CD14-positive monocyte (primary cell): ENCODE measurements around the gene NUMB. TPM values are rescaled to one million over a fixed set of nuclear protein-coding genes. Genes with fewer than 3 reads are reported as not detected.

Source experiments
- DNase-seq, 3 donors: peaks; one replicate each; pipeline ENCODE4 v3.0.0-alpha.2; 2011 to 2022
- H2AFZ ChIP-seq: 2 replicates; pipeline ENCODE4 v1.6.0; 2012; ENCODE audit warnings: mild to moderate bottlenecking, low read depth, low read length, inconsistent platforms; ENCODE audit not compliant: insufficient read depth, poor library complexity, severe bottlenecking
- H3K27ac ChIP-seq, 2 donors: 1 replicate in 1 of 2; 2 replicates in 1 of 2; pipeline ENCODE4 v1.5.1; 2012 to 2013; ENCODE audit warnings: low read length in 2 of 2, control low read depth in 1 of 2, inconsistent platforms in 1 of 2, low read depth in 1 of 2, mild to moderate bottlenecking in 1 of 2
- H3K27me3 ChIP-seq, 2 donors: one replicate each; pipeline versions ENCODE4 v1.6.0 to v1.6.1; 2011 to 2013; ENCODE audit warnings: low read length in 2 of 2; ENCODE audit not compliant: control insufficient read depth in 2 of 2, insufficient read depth in 2 of 2
- H3K36me3 ChIP-seq, 2 donors: replicated peaks in 1 of 2; 1 replicate in 1 of 2; 2 replicates in 1 of 2; pipeline versions ENCODE4 v1.5.1 to v1.6.1; 2012 to 2013; ENCODE audit warnings: low read length in 2 of 2, control low read depth in 1 of 2, inconsistent platforms in 1 of 2, mild to moderate bottlenecking in 1 of 2; ENCODE audit not compliant: insufficient read depth in 2 of 2, control insufficient read depth in 1 of 2
- H3K4me1 ChIP-seq, 2 donors: 1 replicate in 1 of 2; 2 replicates in 1 of 2; pipeline versions ENCODE4 v1.5.1 to v1.6.1; 2012 to 2013; ENCODE audit warnings: low read length in 2 of 2, control low read depth in 1 of 2, inconsistent platforms in 1 of 2, mild to moderate bottlenecking in 1 of 2, moderate library complexity in 1 of 2; ENCODE audit not compliant: insufficient read depth in 2 of 2, control insufficient read depth in 1 of 2
- H3K4me2 ChIP-seq: replicated peaks from 2 replicates; pipeline ENCODE3; 2012; ENCODE audit warnings: low read length, moderate library complexity, mild to moderate bottlenecking; ENCODE audit not compliant: poor library complexity, severe bottlenecking; ENCODE audit errors: extremely low read depth
- H3K4me3 ChIP-seq, 3 experiments: fragments of 200-600 bp in 1 of 3; sonication (generic) in 1 of 3; replicated peaks in 1 of 3; 1 replicate in 2 of 3; 2 replicates in 1 of 3; pipeline ENCODE4 v1.5.1; 2011 to 2013; ENCODE audit warnings: low read length in 3 of 3, mild to moderate bottlenecking in 3 of 3, control low read depth in 2 of 3, low read depth in 2 of 3, inconsistent platforms in 1 of 3, moderate library complexity in 1 of 3
- H3K79me2 ChIP-seq: 2 replicates; pipeline ENCODE4 v1.6.0; 2012; ENCODE audit warnings: mild to moderate bottlenecking, control low read depth, inconsistent platforms, low read length, moderate library complexity; ENCODE audit not compliant: insufficient read depth
- H3K9ac ChIP-seq: 2 replicates; pipeline ENCODE4 v1.6.0; 2017; ENCODE audit warnings: low read length, mild to moderate bottlenecking; ENCODE audit not compliant: insufficient read depth, poor library complexity, severe bottlenecking
- H3K9me3 ChIP-seq, 2 donors: replicated peaks in 1 of 2; 1 replicate in 1 of 2; 2 replicates in 1 of 2; pipeline versions ENCODE4 v1.5.1 to v1.6.1; 2012 to 2013; ENCODE audit warnings: low read length in 2 of 2, control low read depth in 1 of 2; ENCODE audit not compliant: control insufficient read depth in 1 of 2, insufficient read depth in 1 of 2
- H4K20me1 ChIP-seq: 2 replicates; pipeline ENCODE4 v1.6.0; 2012; ENCODE audit warnings: mild to moderate bottlenecking, low read length, control low read depth, moderate library complexity; ENCODE audit not compliant: insufficient read depth
- H3K27ac Mint-ChIP-seq, 7 donors: one replicate each; pipeline ENCODE4 v1.8.0; 2020; ENCODE audit warnings: mild to moderate bottlenecking in 7 of 7, mixed read lengths in 7 of 7, moderate library complexity in 6 of 7, inconsistent platforms in 2 of 7
- H3K27me3 Mint-ChIP-seq, 3 donors: one replicate each; pipeline ENCODE4 v1.8.0; 2021 to 2022; ENCODE audit warnings: low read depth in 3 of 3, mild to moderate bottlenecking in 3 of 3, mixed read lengths in 3 of 3, moderate library complexity in 3 of 3, inconsistent platforms in 1 of 3
- H3K36me3 Mint-ChIP-seq, 2 donors: one replicate each; pipeline ENCODE4 v1.8.0; 2020; ENCODE audit warnings: mixed read lengths in 2 of 2, inconsistent platforms in 1 of 2, mild to moderate bottlenecking in 1 of 2
- H3K4me1 Mint-ChIP-seq: one replicate; pipeline ENCODE4 v1.8.0; 2020; ENCODE audit warnings: mild to moderate bottlenecking, mixed read lengths
- H3K4me3 Mint-ChIP-seq, 2 donors: one replicate each; pipeline ENCODE4 v1.8.0; 2020; ENCODE audit warnings: mild to moderate bottlenecking in 2 of 2, mixed read lengths in 2 of 2, moderate library complexity in 1 of 2
- H3K9me3 Mint-ChIP-seq, 7 donors: one replicate each; pipeline ENCODE4 v1.8.0; 2020 to 2022; ENCODE audit warnings: mixed read lengths in 7 of 7, mild to moderate bottlenecking in 6 of 7, moderate library complexity in 6 of 7, inconsistent platforms in 2 of 7
- CTCF ChIP-seq: fragments of 200-600 bp; IDR thresholded peaks from one replicate; pipeline ENCODE4 v1.8.0; 2022; ENCODE audit warnings: antibody characterized with exemption, mild to moderate bottlenecking
- WGBS: methylation state at CpG from one replicate; pipeline ENCODE4 v1.1.5; 2013; ENCODE audit warnings: missing lambda C conversion rate; ENCODE audit not compliant: insufficient coverage; 5-methylcytosine and 5-hydroxymethylcytosine counted together
- intact Hi-C, 2 donors: fragments of 100-400 bp; cut with micrococcal nuclease; formaldehyde crosslinking; loops; one replicate each; pipeline versions ENCODE4 v1.15.0 to v1.15.1; 2023
- polyA plus RNA-seq, 3 donors: library from polyadenylated mRNA; depleted of rRNA in 1 of 3; unstranded in 2 of 3; stranded (reverse) in 1 of 3; fragments of 300-500 nt in 2 of 3; fragments of >200 nt in 1 of 3; fragmentation: Illumina TruSeq in 2 of 3; gene quantifications; 1 replicate in 2 of 3; 2 replicates in 1 of 3; pipeline ENCODE4 v1.2.3, GENCODE V29; 2012 to 2021

Gene NUMB
- polyA plus RNA-seq, 3 donors: 83.4 to 223 (median 126) TPM

DNA sequence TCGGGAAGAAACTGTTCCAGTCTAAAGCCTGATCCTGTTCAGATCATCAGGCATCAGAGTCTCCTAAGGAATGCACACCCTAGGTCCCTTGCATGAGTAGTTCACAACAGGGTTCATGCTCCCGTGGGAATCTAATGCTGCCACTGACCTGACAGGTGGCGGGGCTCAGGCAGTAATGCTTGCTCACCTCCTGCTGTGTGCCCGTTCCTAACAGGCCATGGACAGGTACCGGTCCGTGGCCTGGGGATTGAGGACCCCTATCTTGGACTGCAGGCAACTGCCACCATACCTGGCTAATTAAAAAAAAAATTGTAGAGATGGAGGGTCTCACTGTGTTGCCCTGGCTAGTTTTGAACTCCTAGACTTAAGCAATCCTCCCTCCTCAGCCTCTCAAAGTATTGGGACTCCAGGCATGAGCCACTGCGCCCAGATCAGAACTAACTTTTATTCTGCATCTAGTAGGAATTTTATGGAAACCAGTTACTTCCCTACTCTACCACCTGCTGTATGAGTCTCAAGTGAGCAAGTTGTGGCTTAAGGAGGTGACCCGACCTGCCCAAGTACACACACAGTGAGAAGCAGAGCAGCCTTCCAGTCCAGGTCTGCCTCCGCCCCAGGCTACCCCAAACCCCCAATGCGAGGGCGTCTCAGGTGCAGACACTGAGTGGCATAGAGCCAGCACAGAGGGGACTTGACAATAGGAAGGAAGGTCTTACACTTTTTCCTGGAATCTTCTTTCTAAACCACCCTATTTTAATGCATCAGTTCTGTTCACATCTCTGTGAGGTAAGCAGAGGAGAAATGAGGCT is 223.6 kb downstream of the NUMB start:
- no peak overlapping the region for H2AFZ ChIP-seq
- peaks cover 45 to 71% of the 10 kb centered on the region in 2 donors for H3K27me3 ChIP-seq
- H3K79me2 ChIP-seq: no peaks in the 10 kb centered on the region
- H3K4me3 ChIP-seq: no peak overlapping the region
- WGBS: 86% methylated on average over 9 of the region's 11 CpGs
- Mint-ChIP-seq H3K27me3 (peaks cover 62 to 82% (median 65%) of the 10 kb centered on the region in 3 donors), H3K4me3 (peak overlapping the region in 1 of 2 donors; percentile 72), H3K4me1 (peaks cover 30% of the 10 kb centered on the region), H3K9me3 (peaks cover 0 to 19% (median 7%) of the 10 kb centered on the region in 7 donors), H3K27ac (no peak overlapping the region), H3K36me3 (peaks cover 8 to 10% of the 10 kb centered on the region in 2 donors)
- H3K4me2 ChIP-seq: no peak overlapping the region
- H3K4me1 ChIP-seq: peaks cover 21 to 39% of the 10 kb centered on the region in 2 donors
- H3K9me3 ChIP-seq: peaks cover 0 to 8% of the 10 kb centered on the region in 2 donors
- no peak for TF ChIP-seq CTCF
- intact Hi-C loops: no loop called here
- no peak overlapping the region for H3K27ac ChIP-seq
- peaks cover 7% of the 10 kb centered on the region for H4K20me1 ChIP-seq
- DNase-seq: no peak
- no peaks in the 10 kb centered on the region for H3K36me3 ChIP-seq
- no peak overlapping the region for H3K9ac ChIP-seq

DNA sequence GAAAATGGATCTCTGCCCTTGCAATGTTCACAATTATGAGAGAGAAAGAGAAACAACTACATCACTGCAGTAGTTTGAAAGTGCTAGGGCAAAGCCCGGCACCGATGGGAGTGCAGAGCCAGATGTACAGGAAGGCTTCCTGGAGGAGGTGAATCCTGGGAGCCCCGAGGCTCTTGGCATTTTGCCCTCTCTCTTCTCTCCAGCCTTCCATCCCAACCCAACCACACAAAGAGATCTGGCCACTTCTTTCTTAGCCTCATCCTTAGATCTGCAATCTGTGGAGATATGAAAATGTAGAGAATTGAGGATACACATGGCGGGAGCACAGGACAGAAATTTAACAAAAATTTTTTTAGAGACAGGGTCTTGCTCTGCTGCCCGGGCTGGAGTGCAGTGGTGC is 224.3 kb downstream of the NUMB start:
- H3K4me2 ChIP-seq: no peak overlapping the region
- H4K20me1 ChIP-seq: peaks cover 7% of the 10 kb centered on the region
- Mint-ChIP-seq H3K27me3 (peaks cover 57 to 74% (median 57%) of the 10 kb centered on the region in 3 donors), H3K36me3 (peaks cover 12 to 14% of the 10 kb centered on the region in 2 donors), H3K4me3 (peak overlapping the region in 1 of 2 donors; percentile 72), H3K4me1 (peaks cover 25% of the 10 kb centered on the region), H3K27ac (no peak overlapping the region), H3K9me3 (peaks cover 0 to 18% (median 7%) of the 10 kb centered on the region in 7 donors)
- peaks cover 0 to 7% of the 10 kb centered on the region in 2 donors for H3K9me3 ChIP-seq
- H3K79me2 ChIP-seq: no peaks in the 10 kb centered on the region
- H3K27me3 ChIP-seq: peaks cover 38 to 64% of the 10 kb centered on the region in 2 donors
- intact Hi-C loops: no loop called here
- H3K4me3 ChIP-seq: no peak overlapping the region
- no peak overlapping the region for H3K27ac ChIP-seq
- no peak for DNase-seq
- peaks cover 3 to 5% of the 10 kb centered on the region in 2 donors for H3K36me3 ChIP-seq
- WGBS: 100% methylated on average over 2 of the region's 5 CpGs
- no peak overlapping the region for H3K9ac ChIP-seq
- no peak for TF ChIP-seq CTCF
- H3K4me1 ChIP-seq: peaks cover 15 to 31% of the 10 kb centered on the region in 2 donors
- H2AFZ ChIP-seq: no peak overlapping the region
